GM04504 (cell line): Measurements from ENCODE around the gene KRT76.

Experiments
- DNase-seq: peaks from one replicate; pipeline ENCODE4 v3.0.0-alpha.2; 2012; ENCODE audit warnings: low read depth

The KRT76 gene

GRCh38 chr12:52730793-52731192, 46.4 kb downstream of the KRT76 start:
- no peak for DNase-seq

GRCh38 chr12:52730383-52730782, 46.8 kb downstream of the KRT76 start:
- no peak for DNase-seq

- no peak for DNase-seq
These were observed 48.0 kb downstream of the KRT76 start for GRCh38 chr12:52729147-52729546.

GRCh38 chr12:52728374-52728773, 48.8 kb downstream of the KRT76 start:
- DNase-seq, result no peak

- DNase-seq, result no peak
These were observed 50.1 kb downstream of the KRT76 start for GRCh38 chr12:52727037-52727436.

- no peak for DNase-seq
These were observed 50.7 kb downstream of the KRT76 start for GRCh38 chr12:52726451-52726850.

- DNase-seq, result no peak
These were observed 52.8 kb downstream of the KRT76 start for GRCh38 chr12:52724384-52724783.

GRCh38 chr12:52722680-52723079, 54.5 kb downstream of the KRT76 start:
- no peak for DNase-seq

- DNase-seq, result no peak
These were observed 55.2 kb downstream of the KRT76 start for GRCh38 chr12:52721838-52722470.

- DNase-seq, result no peak
These were observed 56.7 kb downstream of the KRT76 start for GRCh38 chr12:52720365-52720886.
